Suprapubic skin (tissue), 4 donors: ENCODE results near the gene SRP9.

ENCODE experiments used
- CTCF ChIP-seq, 2 donors: fragments of 200-600 bp in 1 of 2; fragments of 450-650 bp in 1 of 2; sonication (generic) in 1 of 2; IDR thresholded peaks; one replicate each; pipeline ENCODE4 v1.5.1; 2016 to 2019; ENCODE audit warnings: antibody characterized with exemption in 2 of 2, mild to moderate bottlenecking in 1 of 2, moderate library complexity in 1 of 2
- EP300 ChIP-seq: sonication (generic); formaldehyde crosslinking; IDR thresholded peaks from one replicate; pipeline ENCODE4 v1.6.1; 2017; ENCODE audit warnings: antibody characterized with exemption
- POLR2A ChIP-seq, 2 donors: fragments of 450-650 bp; IDR thresholded peaks; one replicate each; pipeline ENCODE4 v1.6.1; 2017; ENCODE audit warnings: antibody characterized with exemption in 2 of 2, mild to moderate bottlenecking in 2 of 2, moderate library complexity in 2 of 2
- POLR2AphosphoS5 ChIP-seq, 3 donors: sonication (generic); formaldehyde crosslinking; IDR thresholded peaks; one replicate each; pipeline ENCODE4 v1.6.1; 2017; ENCODE audit warnings: antibody characterized with exemption in 3 of 3

GRCh38 chr1:225750875-225751824 is 26.5 kb upstream of the SRP9 start:
- TF ChIP-seq CTCF (IDR thresholded peaks at IDR 0.05) (no peak), POLR2A (IDR thresholded peaks at IDR 0.05) (no peak), POLR2AphosphoS5 (IDR thresholded peaks at IDR 0.05) (no peak), EP300 (no peak)
